Measurements from ENCODE around the gene COLEC11.
"Not testable (repeated sequence)": the region's sequence is repeated elsewhere in the genome, so short reads cannot be mapped to it uniquely, and the experiment has no call there.

COLEC11 gene

GRCh38 chr2:3617198-3617890 is 22.4 kb downstream of the COLEC11 start:
- Histone ChIP-seq H3K27me3 (ENCODE audit: control insufficient read depth, insufficient read depth, low read length) (no peaks in the 10 kb centered on the region), H3K27ac (ENCODE audit: low read depth, low read length) (no peak overlapping the region)

GRCh38 chr2:3618367-3618766 is 23.5 kb downstream of the COLEC11 start:
- Histone ChIP-seq H3K4me1 (ENCODE audit: control insufficient read depth, insufficient read depth, low read length) (no peaks in the 10 kb centered on the region), H3K9ac (ENCODE audit: low read depth, low read length) (no peak overlapping the region), H3K4me3 (ENCODE audit: low read depth, low read length) (no peak overlapping the region), H3K27me3 (ENCODE audit: control insufficient read depth, insufficient read depth, low read length) (no peaks in the 10 kb centered on the region), H3K36me3 (ENCODE audit: control insufficient read depth, insufficient read depth, low read length) (no peaks in the 10 kb centered on the region), H3K9me3 (ENCODE audit: control insufficient read depth, insufficient read depth, low read length) (peaks cover 3% of the 10 kb centered on the region; the same call in 1 of the 2 replicates), H3K27ac (ENCODE audit: low read depth, low read length) (no peak overlapping the region)

More at GRCh38 chr2:3617198-3617890, 22.4 kb downstream of the COLEC11 start:
- H3K4me3 ChIP-seq (ENCODE audit: low read depth, low read length), result no peak overlapping the region
- H3K4me1 ChIP-seq (ENCODE audit: control insufficient read depth, insufficient read depth, low read length), result no peaks in the 10 kb centered on the region
- H3K9ac ChIP-seq (ENCODE audit: low read depth, low read length), result no peak overlapping the region
- H3K9me3 ChIP-seq (ENCODE audit: control insufficient read depth, insufficient read depth, low read length), result peaks cover 3% of the 10 kb centered on the region; the same call in 1 of the 2 replicates
- no peaks in the 10 kb centered on the region for H3K36me3 ChIP-seq (ENCODE audit: control insufficient read depth, insufficient read depth, low read length)

- no peaks in the 10 kb centered on the region for H3K36me3 ChIP-seq (ENCODE audit: control insufficient read depth, insufficient read depth, low read length)
- peaks cover 3% of the 10 kb centered on the region; the same call in 1 of the 2 replicates for H3K9me3 ChIP-seq (ENCODE audit: control insufficient read depth, insufficient read depth, low read length)
- no peak overlapping the region for H3K4me3 ChIP-seq (ENCODE audit: low read depth, low read length)
- H3K27me3 ChIP-seq (ENCODE audit: control insufficient read depth, insufficient read depth, low read length), result no peaks in the 10 kb centered on the region
- H3K9ac ChIP-seq (ENCODE audit: low read depth, low read length), result no peak overlapping the region
- no peak overlapping the region for H3K27ac ChIP-seq (ENCODE audit: low read depth, low read length)
- no peaks in the 10 kb centered on the region for H3K4me1 ChIP-seq (ENCODE audit: control insufficient read depth, insufficient read depth, low read length)
Observed at GRCh38 chr2:3619033-3619432, 24.1 kb downstream of the COLEC11 start.

GRCh38 chr2:3619661-3620060 is 24.7 kb downstream of the COLEC11 start:
- H3K9ac ChIP-seq (ENCODE audit: low read depth, low read length); H3K27ac ChIP-seq (ENCODE audit: low read depth, low read length); H3K36me3 ChIP-seq (ENCODE audit: control insufficient read depth, insufficient read depth, low read length); H3K4me3 ChIP-seq (ENCODE audit: low read depth, low read length); H3K9me3 ChIP-seq (ENCODE audit: control insufficient read depth, insufficient read depth, low read length); H3K4me1 ChIP-seq (ENCODE audit: control insufficient read depth, insufficient read depth, low read length); H3K27me3 ChIP-seq (ENCODE audit: control insufficient read depth, insufficient read depth, low read length): not testable (repeated sequence)

GRCh38 chr2:3620834-3621233 is 25.9 kb downstream of the COLEC11 start:
- Histone ChIP-seq H3K36me3 (ENCODE audit: control insufficient read depth, insufficient read depth, low read length) (no peaks in the 10 kb centered on the region), H3K9ac (ENCODE audit: low read depth, low read length) (no peak overlapping the region), H3K27ac (ENCODE audit: low read depth, low read length) (no peak overlapping the region), H3K9me3 (ENCODE audit: control insufficient read depth, insufficient read depth, low read length) (peaks cover 3% of the 10 kb centered on the region; the same call in 1 of the 2 replicates), H3K27me3 (ENCODE audit: control insufficient read depth, insufficient read depth, low read length) (no peaks in the 10 kb centered on the region), H3K4me1 (ENCODE audit: control insufficient read depth, insufficient read depth, low read length) (no peaks in the 10 kb centered on the region), H3K4me3 (ENCODE audit: low read depth, low read length) (no peak overlapping the region)

GRCh38 chr2:3622967-3623366 is 28.1 kb downstream of the COLEC11 start:
- Histone ChIP-seq H3K4me3 (ENCODE audit: low read depth, low read length) (no peak overlapping the region), H3K4me1 (ENCODE audit: control insufficient read depth, insufficient read depth, low read length) (no peaks in the 10 kb centered on the region), H3K27me3 (ENCODE audit: control insufficient read depth, insufficient read depth, low read length) (no peaks in the 10 kb centered on the region), H3K36me3 (ENCODE audit: control insufficient read depth, insufficient read depth, low read length) (no peaks in the 10 kb centered on the region), H3K27ac (ENCODE audit: low read depth, low read length) (no peak overlapping the region), H3K9me3 (ENCODE audit: control insufficient read depth, insufficient read depth, low read length) (peaks cover 3% of the 10 kb centered on the region; the same call in 1 of the 2 replicates), H3K9ac (ENCODE audit: low read depth, low read length) (no peak overlapping the region)

- Histone ChIP-seq H3K27me3 (ENCODE audit: control insufficient read depth, insufficient read depth, low read length) (no peaks in the 10 kb centered on the region), H3K4me1 (ENCODE audit: control insufficient read depth, insufficient read depth, low read length) (no peaks in the 10 kb centered on the region), H3K4me3 (ENCODE audit: low read depth, low read length) (no peak overlapping the region), H3K36me3 (ENCODE audit: control insufficient read depth, insufficient read depth, low read length) (no peaks in the 10 kb centered on the region), H3K9ac (ENCODE audit: low read depth, low read length) (no peak overlapping the region), H3K9me3 (ENCODE audit: control insufficient read depth, insufficient read depth, low read length) (peaks cover 3% of the 10 kb centered on the region; the same call in 1 of the 2 replicates), H3K27ac (ENCODE audit: low read depth, low read length) (no peak overlapping the region)
Observed at GRCh38 chr2:3624059-3624794, 29.3 kb downstream of the COLEC11 start.

- Histone ChIP-seq H3K27me3 (ENCODE audit: control insufficient read depth, insufficient read depth, low read length) (no peaks in the 10 kb centered on the region), H3K4me1 (ENCODE audit: control insufficient read depth, insufficient read depth, low read length) (no peaks in the 10 kb centered on the region), H3K4me3 (ENCODE audit: low read depth, low read length) (no peak overlapping the region), H3K27ac (ENCODE audit: low read depth, low read length) (no peak overlapping the region), H3K9me3 (ENCODE audit: control insufficient read depth, insufficient read depth, low read length) (0 out of 2 replicates have a peak, but pooled peaks cover 3% of the 10 kb centered on the region), H3K9ac (ENCODE audit: low read depth, low read length) (no peak overlapping the region), H3K36me3 (ENCODE audit: control insufficient read depth, insufficient read depth, low read length) (no peaks in the 10 kb centered on the region)
Observed at GRCh38 chr2:3625186-3625585, 30.3 kb downstream of the COLEC11 start.

GRCh38 chr2:3626118-3626811 is 31.4 kb downstream of the COLEC11 start:
- Histone ChIP-seq H3K27ac (ENCODE audit: low read depth, low read length) (no peak overlapping the region), H3K4me3 (ENCODE audit: low read depth, low read length) (no peak overlapping the region), H3K27me3 (ENCODE audit: control insufficient read depth, insufficient read depth, low read length) (no peaks in the 10 kb centered on the region), H3K4me1 (ENCODE audit: control insufficient read depth, insufficient read depth, low read length) (no peaks in the 10 kb centered on the region), H3K9me3 (ENCODE audit: control insufficient read depth, insufficient read depth, low read length) (no peaks in the 10 kb centered on the region), H3K9ac (ENCODE audit: low read depth, low read length) (no peak overlapping the region), H3K36me3 (ENCODE audit: control insufficient read depth, insufficient read depth, low read length) (no peaks in the 10 kb centered on the region)

- Histone ChIP-seq H3K27me3 (ENCODE audit: control insufficient read depth, insufficient read depth, low read length) (no peaks in the 10 kb centered on the region), H3K9ac (ENCODE audit: low read depth, low read length) (no peak overlapping the region), H3K4me1 (ENCODE audit: control insufficient read depth, insufficient read depth, low read length) (no peaks in the 10 kb centered on the region), H3K9me3 (ENCODE audit: control insufficient read depth, insufficient read depth, low read length) (no peaks in the 10 kb centered on the region), H3K27ac (ENCODE audit: low read depth, low read length) (no peak overlapping the region), H3K4me3 (ENCODE audit: low read depth, low read length) (no peak overlapping the region), H3K36me3 (ENCODE audit: control insufficient read depth, insufficient read depth, low read length) (no peaks in the 10 kb centered on the region)
Observed at GRCh38 chr2:3626812-3627499, 32.0 kb downstream of the COLEC11 start.

All from HUES48 (cell line).